ENCODE measurements around the gene C1QTNF9B. TPM values are rescaled to one million over a fixed set of nuclear protein-coding genes. Genes with fewer than 3 reads are reported as not detected.

The C1QTNF9B gene
- total RNA-seq, 2 experiments from 2014 or later, result not detected

GRCh38 chr13:23845105-23845725 lies 52.1 kb downstream of the C1QTNF9B start:
- intact Hi-C loops (cut with micrococcal nuclease; ENCODE audit: unreplicated experiment), result loop anchor here (1.0 to 10.0 kb wide), 2 partner anchors 38 to 470 kb away; no protein-coding TSS in a partner anchor
- Histone ChIP-seq H3K9me2 (ENCODE audit: insufficient read depth, low read length) (no peaks in the 10 kb centered on the region), H3K9me3 (ENCODE audit: low read length) (no peaks in the 10 kb centered on the region), H4K20me1 (ENCODE audit: insufficient read depth, low read length) (peaks cover 27% of the 10 kb centered on the region; the same call in 1 of the 2 replicates), H3K4me1 (ENCODE audit: insufficient read depth, low read length, poor library complexity, severe bottlenecking) (peaks cover 28% of the 10 kb centered on the region), H3K27ac (ENCODE audit: low read depth, low read length, poor library complexity, severe bottlenecking) (no peak overlapping the region), H3K4me2 (ENCODE audit: low read length) (peak overlapping the region; percentile 62), H3K4me3 (ENCODE audit: low read depth, low read length, poor library complexity, severe bottlenecking) (peak overlapping the region; percentile 32), H2AFZ (ENCODE audit: low read length) (no peak overlapping the region), H3K36me3 (ENCODE audit: insufficient read depth, low read length) (no peaks in the 10 kb centered on the region; the same call in 1 of the 2 replicates), H3K79me2 (ENCODE audit: insufficient read depth, low read depth, low read length) (no peaks in the 10 kb centered on the region)
- ChIA-PET CTCF (ENCODE audit: unreplicated experiment) (no interaction called here), POLR2A (interaction anchor here (0.5 to 2.0 kb wide), 13 partner anchors 12 to 177 kb away, joined by 3 to 10 read pairs (median 4); no protein-coding TSS in a partner anchor)
- no peak for DNase-seq (ENCODE audit: low spot score)
- BruUV-seq (replicated peaks), result no TSS peak
- no peak for TF ChIP-seq CTCF (conservative IDR thresholded peaks at IDR 0.05; ENCODE audit: low read length)
- no peak for TF ChIP-seq EZH2phosphoT487 (IDR thresholded peaks at IDR 0.05; ENCODE audit: borderline replicate concordance, low read depth, low read length)

GRCh38 chr13:23844132-23844531 lies 53.2 kb downstream of the C1QTNF9B start:
- no peak for TF ChIP-seq EZH2phosphoT487 (IDR thresholded peaks at IDR 0.05; ENCODE audit: borderline replicate concordance, low read depth, low read length)
- no peak for TF ChIP-seq CTCF (conservative IDR thresholded peaks at IDR 0.05; ENCODE audit: low read length)
- H3K79me2 ChIP-seq (ENCODE audit: insufficient read depth, low read depth, low read length), result no peaks in the 10 kb centered on the region
- DNase-seq (ENCODE audit: low spot score), result no peak
- H3K9me3 ChIP-seq (ENCODE audit: low read length), result no peaks in the 10 kb centered on the region
- BruUV-seq (replicated peaks), result no TSS peak
- CTCF ChIA-PET (ENCODE audit: unreplicated experiment), result no interaction called here
- H3K36me3 ChIP-seq (ENCODE audit: insufficient read depth, low read length), result no peaks in the 10 kb centered on the region; the same call in 1 of the 2 replicates
- intact Hi-C loops (cut with micrococcal nuclease; ENCODE audit: unreplicated experiment), result loop anchor here (10.0 kb wide), 1 partner anchor 469 kb away; no protein-coding TSS in a partner anchor
- POLR2A ChIA-PET, result interaction anchor here (0.7 to 2.0 kb wide), 5 partner anchors 25 to 402 kb away, joined by 3 to 10 read pairs (median 3); no protein-coding TSS in a partner anchor
- H3K4me2 ChIP-seq (ENCODE audit: low read length), result no peak overlapping the region
- H3K9me2 ChIP-seq (ENCODE audit: insufficient read depth, low read length), result no peaks in the 10 kb centered on the region
- no peak overlapping the region for H3K27ac ChIP-seq (ENCODE audit: low read depth, low read length, poor library complexity, severe bottlenecking)
- H2AFZ ChIP-seq (ENCODE audit: low read length), result no peak overlapping the region
- no peak overlapping the region for H3K4me3 ChIP-seq (ENCODE audit: low read depth, low read length, poor library complexity, severe bottlenecking)
- H3K4me1 ChIP-seq (ENCODE audit: insufficient read depth, low read length, poor library complexity, severe bottlenecking), result peaks cover 28% of the 10 kb centered on the region
- H4K20me1 ChIP-seq (ENCODE audit: insufficient read depth, low read length), result peaks cover 20% of the 10 kb centered on the region; the same call in 1 of the 2 replicates

- Histone ChIP-seq H3K79me2 (ENCODE audit: insufficient read depth, low read depth, low read length) (no peaks in the 10 kb centered on the region), H2AFZ (ENCODE audit: low read length) (no peak overlapping the region), H4K20me1 (ENCODE audit: insufficient read depth, low read length) (peaks cover 18% of the 10 kb centered on the region; the same call in 1 of the 2 replicates), H3K4me1 (ENCODE audit: insufficient read depth, low read length, poor library complexity, severe bottlenecking) (peaks cover 21% of the 10 kb centered on the region), H3K4me3 (ENCODE audit: low read depth, low read length, poor library complexity, severe bottlenecking) (no peak overlapping the region), H3K9me2 (ENCODE audit: insufficient read depth, low read length) (no peaks in the 10 kb centered on the region), H3K36me3 (ENCODE audit: insufficient read depth, low read length) (no peaks in the 10 kb centered on the region; the same call in 1 of the 2 replicates), H3K9me3 (ENCODE audit: low read length) (no peaks in the 10 kb centered on the region), H3K4me2 (ENCODE audit: low read length) (no peak overlapping the region), H3K27ac (ENCODE audit: low read depth, low read length, poor library complexity, severe bottlenecking) (no peak overlapping the region)
- POLR2A ChIA-PET, result interaction anchor here (0.7 to 1.0 kb wide), 2 partner anchors 33 to 401 kb away, joined by 3 read pairs; no protein-coding TSS in a partner anchor
- no peak for DNase-seq (ENCODE audit: low spot score)
- BruUV-seq (replicated peaks), result no TSS peak
- intact Hi-C loops (cut with micrococcal nuclease; ENCODE audit: unreplicated experiment), result loop anchor here (10.0 kb wide), 1 partner anchor 469 kb away; no protein-coding TSS in a partner anchor
- CTCF ChIA-PET (ENCODE audit: unreplicated experiment), result no interaction called here
- TF ChIP-seq CTCF (conservative IDR thresholded peaks at IDR 0.05; ENCODE audit: low read length) (no peak), EZH2phosphoT487 (IDR thresholded peaks at IDR 0.05; ENCODE audit: borderline replicate concordance, low read depth, low read length) (no peak)
These were observed 53.9 kb downstream of the C1QTNF9B start for GRCh38 chr13:23843436-23843835.

Data from OCI-LY7 (cell line).